RWPE1 (cell line): ENCODE data around the gene TSC22D4.
A peak's percentile ranks its signal among the peaks of the same experiment; 100 is the strongest.

Source experiments
- CTCF ChIA-PET: fragments of 350-600 bp; sonication (Branson Sonifier 250); formaldehyde crosslinking; extraction: SDS; loops from one replicate; lab custom pipeline; 2021; lab: Yijun Ruan, JAX
- POLR2A ChIA-PET: fragments of 400-600 bp; formaldehyde crosslinking; extraction: SDS; loops from one replicate; lab custom pipeline; 2020; ENCODE audit warnings: antibody characterized with exemption; ENCODE audit not compliant: low non-redundant PET; lab: Yijun Ruan, JAX
- DNase-seq: peaks from one replicate; pipeline ENCODE4 v3.0.0; 2012; ENCODE audit warnings: low spot score
- H3K27ac ChIP-seq: fragments of 450-650 bp; 2 replicates; pipeline ENCODE4 v1.5.1; 2017
- TF ChIP-seq, protein P1 (sequence below): fragments of 450-650 bp; conservative IDR thresholded peaks from 2 replicates; pipeline ENCODE4 v1.5.1; 2017; ENCODE audit warnings: low read depth, mild to moderate bottlenecking

The TSC22D4 gene

DNA sequence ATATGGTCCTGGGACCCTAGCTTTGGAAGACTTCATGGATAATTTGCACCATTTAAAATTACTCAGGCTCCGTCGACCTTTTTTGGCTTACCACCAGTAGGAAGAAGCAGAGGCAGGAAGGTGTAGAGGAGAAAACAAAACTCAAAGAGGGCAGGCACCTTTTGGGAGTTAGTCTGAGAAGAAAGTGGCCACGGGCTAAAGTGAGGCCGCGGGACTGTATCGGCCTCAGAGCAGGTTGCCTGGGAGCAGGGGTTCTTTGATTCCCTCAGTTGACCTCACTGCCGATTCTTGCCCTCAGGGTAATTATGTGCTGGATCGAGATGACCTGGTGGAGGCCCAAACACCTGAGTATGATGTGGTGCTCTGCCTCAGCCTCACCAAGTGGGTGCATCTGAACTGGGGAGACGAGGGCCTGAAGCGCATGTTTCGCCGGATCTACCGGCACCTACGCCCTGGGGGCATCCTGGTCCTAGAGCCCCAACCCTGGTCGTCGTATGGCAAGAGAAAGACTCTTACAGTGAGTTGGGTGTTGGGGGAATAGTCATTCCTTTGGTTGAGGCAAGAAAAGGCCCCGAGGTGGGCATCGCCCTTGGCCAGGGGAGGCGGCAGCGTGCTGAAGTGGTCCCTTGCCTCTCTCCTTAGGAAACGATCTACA lies 46.3 kb downstream of the TSC22D4 start:
- ChIA-PET CTCF (no interaction called here), POLR2A (no interaction called here)
- TF ChIP-seq, protein P1, sequence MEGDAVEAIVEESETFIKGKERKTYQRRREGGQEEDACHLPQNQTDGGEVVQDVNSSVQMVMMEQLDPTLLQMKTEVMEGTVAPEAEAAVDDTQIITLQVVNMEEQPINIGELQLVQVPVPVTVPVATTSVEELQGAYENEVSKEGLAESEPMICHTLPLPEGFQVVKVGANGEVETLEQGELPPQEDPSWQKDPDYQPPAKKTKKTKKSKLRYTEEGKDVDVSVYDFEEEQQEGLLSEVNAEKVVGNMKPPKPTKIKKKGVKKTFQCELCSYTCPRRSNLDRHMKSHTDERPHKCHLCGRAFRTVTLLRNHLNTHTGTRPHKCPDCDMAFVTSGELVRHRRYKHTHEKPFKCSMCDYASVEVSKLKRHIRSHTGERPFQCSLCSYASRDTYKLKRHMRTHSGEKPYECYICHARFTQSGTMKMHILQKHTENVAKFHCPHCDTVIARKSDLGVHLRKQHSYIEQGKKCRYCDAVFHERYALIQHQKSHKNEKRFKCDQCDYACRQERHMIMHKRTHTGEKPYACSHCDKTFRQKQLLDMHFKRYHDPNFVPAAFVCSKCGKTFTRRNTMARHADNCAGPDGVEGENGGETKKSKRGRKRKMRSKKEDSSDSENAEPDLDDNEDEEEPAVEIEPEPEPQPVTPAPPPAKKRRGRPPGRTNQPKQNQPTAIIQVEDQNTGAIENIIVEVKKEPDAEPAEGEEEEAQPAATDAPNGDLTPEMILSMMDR, result no peak
- H3K27ac ChIP-seq, result peak overlapping the region; percentile 95
- DNase-seq, result no peak

DNA sequence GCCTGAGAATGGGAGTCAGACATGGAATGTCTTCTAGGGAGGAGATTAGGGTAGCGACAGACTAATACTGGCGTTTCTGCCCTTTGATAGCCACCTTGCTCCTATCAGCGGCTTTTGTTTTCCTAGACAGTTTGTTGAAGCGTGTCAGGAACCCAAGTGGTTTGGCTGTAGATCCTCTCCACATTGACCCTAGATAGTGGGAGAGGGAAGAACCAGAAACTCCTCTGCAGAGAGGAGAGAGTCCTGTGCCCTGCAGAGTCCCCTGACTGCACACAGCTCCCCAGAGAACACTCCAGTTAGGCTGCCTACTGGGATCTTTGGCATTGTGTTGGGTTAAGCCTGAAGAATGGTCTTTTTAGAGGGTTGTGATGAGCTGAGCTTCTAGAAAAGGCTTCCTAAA lies 47.0 kb downstream of the TSC22D4 start:
- TF ChIP-seq, protein P1, result no peak
- ChIA-PET CTCF (no interaction called here), POLR2A (no interaction called here)
- peak overlapping the region; percentile 95 for H3K27ac ChIP-seq
- no peak for DNase-seq

DNA sequence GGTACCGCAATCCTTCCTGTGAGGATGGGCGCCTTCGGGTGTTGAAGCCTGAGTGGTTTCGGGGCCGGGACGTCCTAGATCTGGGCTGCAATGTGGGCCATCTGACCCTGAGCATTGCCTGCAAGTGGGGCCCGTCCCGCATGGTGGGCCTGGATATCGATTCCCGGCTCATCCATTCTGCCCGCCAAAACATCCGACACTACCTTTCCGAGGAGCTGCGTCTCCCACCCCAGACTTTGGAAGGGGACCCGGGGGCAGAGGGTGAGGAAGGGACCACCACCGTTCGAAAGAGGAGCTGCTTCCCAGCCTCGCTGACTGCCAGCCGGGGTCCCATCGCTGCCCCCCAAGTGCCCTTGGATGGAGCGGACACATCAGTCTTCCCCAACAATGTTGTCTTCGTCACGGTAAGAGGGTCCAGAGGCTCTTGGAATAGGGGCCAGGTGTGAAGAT lies 47.7 kb downstream of the TSC22D4 start:
- DNase-seq, result no peak
- peak overlapping the region; percentile 95 for H3K27ac ChIP-seq
- POLR2A ChIA-PET, result no interaction called here
- CTCF ChIA-PET, result no interaction called here
- TF ChIP-seq, protein P1, result no peak

DNA sequence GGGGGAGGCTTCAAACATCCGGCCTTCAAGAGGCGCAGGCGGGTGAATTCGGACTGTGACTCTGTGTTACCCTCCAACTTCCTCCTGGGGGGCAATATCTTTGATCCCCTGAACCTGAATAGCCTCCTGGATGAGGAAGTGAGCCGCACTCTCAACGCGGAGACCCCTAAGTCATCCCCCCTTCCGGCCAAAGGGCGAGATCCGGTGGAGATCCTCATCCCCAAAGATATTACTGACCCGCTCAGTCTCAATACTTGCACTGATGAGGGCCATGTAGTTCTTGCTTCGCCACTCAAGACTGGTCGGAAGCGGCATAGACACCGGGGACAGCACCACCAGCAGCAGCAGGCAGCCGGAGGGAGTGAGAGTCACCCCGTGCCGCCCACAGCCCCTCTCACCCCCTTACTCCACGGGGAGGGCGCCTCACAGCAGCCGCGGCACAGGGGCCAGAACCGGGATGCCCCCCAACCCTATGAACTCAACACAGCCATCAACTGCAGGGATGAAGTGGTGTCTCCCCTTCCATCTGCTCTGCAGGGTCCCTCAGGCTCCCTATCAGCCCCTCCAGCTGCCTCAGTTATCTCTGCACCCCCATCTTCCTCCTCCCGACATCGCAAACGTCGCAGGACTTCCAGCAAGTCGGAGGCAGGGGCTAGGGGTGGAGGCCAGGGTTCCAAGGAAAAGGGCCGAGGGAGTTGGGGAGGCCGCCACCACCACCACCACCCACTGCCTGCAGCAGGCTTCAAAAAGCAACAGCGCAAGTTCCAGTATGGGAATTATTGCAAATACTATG lies 48.3 kb downstream of the TSC22D4 start:
- no peak for DNase-seq
- ChIA-PET POLR2A (no interaction called here), CTCF (interaction anchor here (0.6 to 1.1 kb wide), 3 partner anchors 20 to 131 kb away, joined by 3 to 6 read pairs (median 3); no protein-coding TSS in a partner anchor)
- TF ChIP-seq, protein P1, result no peak
- peak overlapping the region; percentile 95 for H3K27ac ChIP-seq

DNA sequence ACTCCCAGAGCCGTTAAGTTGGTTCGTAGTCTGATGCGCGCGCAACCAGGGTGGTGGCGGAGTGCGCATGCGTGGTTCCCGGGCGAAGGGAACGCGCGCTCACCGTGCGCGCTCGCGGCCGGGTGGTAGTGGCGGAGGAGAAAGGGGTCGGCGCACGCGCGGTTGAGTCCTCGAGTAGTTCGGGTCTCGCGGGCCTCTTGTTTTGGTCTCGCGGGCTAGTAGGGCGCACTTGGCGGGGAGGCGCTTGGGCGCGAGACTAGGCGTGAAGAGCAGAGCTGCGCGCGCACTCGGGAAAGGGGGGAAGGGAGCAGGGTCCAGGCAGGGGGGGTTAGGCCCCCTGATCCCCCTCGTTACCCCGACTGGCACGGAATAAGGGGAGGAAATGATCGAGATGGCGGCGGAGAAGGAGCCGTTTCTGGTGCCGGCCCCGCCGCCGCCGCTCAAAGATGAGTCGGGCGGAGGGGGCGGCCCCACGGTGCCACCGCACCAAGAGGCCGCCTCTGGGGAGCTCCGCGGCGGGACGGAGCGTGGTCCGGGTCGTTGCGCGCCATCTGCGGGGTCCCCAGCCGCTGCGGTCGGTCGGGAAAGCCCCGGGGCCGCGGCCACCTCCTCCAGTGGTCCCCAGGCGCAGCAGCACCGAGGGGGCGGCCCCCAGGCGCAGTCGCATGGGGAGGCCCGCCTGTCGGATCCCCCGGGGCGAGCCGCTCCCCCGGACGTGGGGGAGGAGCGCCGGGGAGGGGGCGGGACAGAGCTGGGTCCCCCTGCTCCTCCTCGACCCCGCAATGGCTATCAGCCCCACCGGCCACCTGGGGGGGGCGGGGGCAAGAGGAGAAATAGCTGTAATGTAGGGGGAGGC lies 49.1 kb downstream of the TSC22D4 start, which contains the start of gene MEPCE:
MEPCE (plus strand) TSS at position 195 of the 856 bp plus-strand sequence; CDS start at position 383, 188 bp downstream.
- H3K27ac ChIP-seq, result peak within 1 kb of the TSS; percentile 95
- peak; percentile 99 for DNase-seq
- POLR2A ChIA-PET, result interaction anchor here (0.6 to 1.3 kb wide), 7 partner anchors 11 to 667 kb away, joined by 3 to 7 read pairs (median 3); partner anchors contain the start of genes AP4M1 and MCM7
- TF ChIP-seq, protein P1, result no peak
- CTCF ChIA-PET, result interaction anchor here (0.6 to 1.1 kb wide), 4 partner anchors 21 to 134 kb away, joined by 3 to 6 read pairs (median 4); no protein-coding TSS in a partner anchor
